ENCODE results near the gene PCDH18. TPM values are rescaled to one million over a fixed set of nuclear protein-coding genes. Genes with fewer than 3 reads are reported as not detected.

The PCDH18 gene
- polyA plus RNA-seq, 1 experiment = 122 TPM

- POLR2A ChIA-PET = no interaction called here
- peaks cover 7% of the 10 kb centered on the region for H3K36me3 ChIP-seq (ENCODE audit: control insufficient read depth, insufficient read depth, low read length)
- H3K4me3 ChIP-seq (ENCODE audit: low read depth, low read length) = peak overlapping the region; percentile 57
- TF ChIP-seq CTCF (IDR thresholded peaks at IDR 0.05; ENCODE audit: insufficient read depth, low read depth, low read length) = no peak
- H3K27me3 ChIP-seq (ENCODE audit: control insufficient read depth, insufficient read depth, low read length) = no peaks in the 10 kb centered on the region
- DNase-seq (ENCODE audit: low read depth) = no peak
- CTCF ChIA-PET = interaction anchor here (3.3 kb wide), 1 partner anchor 405 kb away, joined by 20 read pairs; no protein-coding TSS in a partner anchor
These were observed 2.9 kb downstream of the PCDH18 start for GRCh38 chr4:137529432-137529831.

- H3K36me3 ChIP-seq (ENCODE audit: control insufficient read depth, insufficient read depth, low read length) = peaks cover 13% of the 10 kb centered on the region
- no peaks in the 10 kb centered on the region for H3K27me3 ChIP-seq (ENCODE audit: control insufficient read depth, insufficient read depth, low read length)
- DNase-seq (ENCODE audit: low read depth) = no peak
- peak overlapping the region; percentile 57 for H3K4me3 ChIP-seq (ENCODE audit: low read depth, low read length)
- ChIA-PET POLR2A (no interaction called here), CTCF (interaction anchor here (0.6 to 1.1 kb wide), 2 partner anchors 9 to 134 kb away, joined by 3 to 4 read pairs; no protein-coding TSS in a partner anchor)
- TF ChIP-seq CTCF (IDR thresholded peaks at IDR 0.05; ENCODE audit: insufficient read depth, low read depth, low read length) = no peak
These were observed 3.6 kb downstream of the PCDH18 start for GRCh38 chr4:137528673-137529072.

- DNase-seq (ENCODE audit: low read depth) = no peak
- H3K4me3 ChIP-seq (ENCODE audit: low read depth, low read length) = peak overlapping the region; percentile 32
- no peak for TF ChIP-seq CTCF (IDR thresholded peaks at IDR 0.05; ENCODE audit: insufficient read depth, low read depth, low read length)
- H3K27me3 ChIP-seq (ENCODE audit: control insufficient read depth, insufficient read depth, low read length) = no peaks in the 10 kb centered on the region
- POLR2A ChIA-PET = no interaction called here
- peaks cover 13% of the 10 kb centered on the region for H3K36me3 ChIP-seq (ENCODE audit: control insufficient read depth, insufficient read depth, low read length)
- CTCF ChIA-PET = no interaction called here
These were observed 5.6 kb downstream of the PCDH18 start for GRCh38 chr4:137526681-137527080.

- CTCF ChIA-PET = interaction anchor here (0.7 to 0.8 kb wide), 2 partner anchors 150 to 165 kb away, joined by 3 to 5 read pairs; no protein-coding TSS in a partner anchor
- no peaks in the 10 kb centered on the region for H3K27me3 ChIP-seq (ENCODE audit: control insufficient read depth, insufficient read depth, low read length)
- TF ChIP-seq CTCF (IDR thresholded peaks at IDR 0.05; ENCODE audit: insufficient read depth, low read depth, low read length) = no peak
- POLR2A ChIA-PET = no interaction called here
- H3K36me3 ChIP-seq (ENCODE audit: control insufficient read depth, insufficient read depth, low read length) = peaks cover 21% of the 10 kb centered on the region
- DNase-seq (ENCODE audit: low read depth) = no peak
- no peak overlapping the region for H3K4me3 ChIP-seq (ENCODE audit: low read depth, low read length)
These were observed 7.4 kb downstream of the PCDH18 start for GRCh38 chr4:137524725-137525369.

GRCh38 chr4:137523329-137523728 is 9.0 kb downstream of the PCDH18 start:
- Histone ChIP-seq H3K36me3 (ENCODE audit: control insufficient read depth, insufficient read depth, low read length) (peaks cover 20% of the 10 kb centered on the region), H3K27me3 (ENCODE audit: control insufficient read depth, insufficient read depth, low read length) (no peaks in the 10 kb centered on the region), H3K4me3 (ENCODE audit: low read depth, low read length) (no peak overlapping the region)
- no peak for DNase-seq (ENCODE audit: low read depth)
- TF ChIP-seq CTCF (IDR thresholded peaks at IDR 0.05; ENCODE audit: insufficient read depth, low read depth, low read length) = no peak
- ChIA-PET POLR2A (no interaction called here), CTCF (no interaction called here)
